HEK293T (cell line): Measurements from ENCODE around the gene OR2A1.
"Not testable (repeated sequence)": the region's sequence is repeated elsewhere in the genome, so short reads cannot be mapped to it uniquely, and the experiment has no call there.

ENCODE experiments used
- ELF4 ChIP-seq: fragments of 450-650 bp; IDR thresholded peaks from 2 replicates; pipeline ENCODE4 v1.6.1; 2017; ENCODE audit warnings: antibody characterized with exemption
- FOXM1 ChIP-seq: fragments of 450-650 bp; IDR thresholded peaks from 2 replicates; pipeline ENCODE4 v1.6.1; 2017; ENCODE audit warnings: mild to moderate bottlenecking, borderline replicate concordance
- NFRKB ChIP-seq: fragments of 450-650 bp; IDR thresholded peaks from 2 replicates; pipeline ENCODE4 v1.6.1; 2016; ENCODE audit warnings: mild to moderate bottlenecking, moderate library complexity
- SP1 ChIP-seq: fragments of 450-650 bp; IDR thresholded peaks from 2 replicates; pipeline ENCODE4 v1.6.1; 2017
- TARDBP ChIP-seq: fragments of 450-650 bp; IDR thresholded peaks from 2 replicates; pipeline ENCODE4 v1.6.1; 2016

- TF ChIP-seq FOXM1, NFRKB, SP1, ELF4, TARDBP: not testable (repeated sequence)
Measured at GRCh38 chr7:144348625-144349024, 36.4 kb downstream of the OR2A1 start.
